Activated B cell treated with CpG ODN at 0.5 μM for 24 hours (primary cell): ENCODE results near the gene MORF4L2. TPM values are rescaled to one million over a fixed set of nuclear protein-coding genes. Genes with fewer than 3 reads are reported as not detected.
A peak's percentile ranks its signal among the peaks of the same experiment; 100 is the strongest.

ENCODE experiments used
- ATAC-seq: fragments of 200-7000 bp; cut with Tn5 transposase; one replicate; pipeline ENCODE4 v1.10.0; 2021; ENCODE audit warnings: low read depth, mild to moderate bottlenecking, moderate library complexity
- CTCF ChIA-PET: fragments of 350-600 bp; sonication (Branson Sonifier 250); formaldehyde crosslinking; loops from one replicate; lab custom pipeline; 2021; ENCODE audit warnings: antibody characterized with exemption; lab: Charles Lee
- POLR2A ChIA-PET: fragments of 350-600 bp; sonication (Branson Sonifier 250); formaldehyde crosslinking; loops from one replicate; lab custom pipeline; 2021; ENCODE audit warnings: antibody characterized with exemption; lab: Charles Lee
- DNase-seq: peaks from one replicate; pipeline ENCODE4 v3.0.0; 2022
- H3K27ac Mint-ChIP-seq: one replicate; pipeline ENCODE4 v1.8.0; 2020; ENCODE audit warnings: mixed read lengths
- H3K27me3 Mint-ChIP-seq: one replicate; pipeline ENCODE4 v1.8.0; 2021; ENCODE audit warnings: mixed read lengths
- H3K36me3 Mint-ChIP-seq: one replicate; pipeline ENCODE4 v1.8.0; 2021; ENCODE audit warnings: low read depth, mixed read lengths
- H3K4me1 Mint-ChIP-seq: one replicate; pipeline ENCODE4 v1.8.0; 2021; ENCODE audit warnings: mixed read lengths
- H3K4me3 Mint-ChIP-seq: one replicate; pipeline ENCODE4 v1.8.0; 2020; ENCODE audit warnings: mild to moderate bottlenecking, mixed read lengths
- H3K9me3 Mint-ChIP-seq: one replicate; pipeline ENCODE4 v1.8.0; 2020; ENCODE audit warnings: mixed read lengths
- CTCF ChIP-seq: fragments of 200-600 bp; IDR thresholded peaks from one replicate; pipeline ENCODE4 v1.8.0; 2022; ENCODE audit warnings: antibody characterized with exemption, mild to moderate bottlenecking
- intact Hi-C: fragments of 100-400 bp; cut with micrococcal nuclease; formaldehyde crosslinking; loops from one replicate; pipeline ENCODE4 v1.15.1; 2024
- total RNA-seq: library from RNA; stranded (reverse); gene quantifications from 2 replicates; pipeline ENCODE4 v1.2.3, GENCODE V29; 2022

Gene MORF4L2
- total RNA-seq, 1 donor from 2014 or later: 111 TPM

- Mint-ChIP-seq H3K4me3 (no peak overlapping the region), H3K27ac (no peak overlapping the region), H3K4me1 (no peaks in the 10 kb centered on the region), H3K36me3 (peaks cover 2% of the 10 kb centered on the region), H3K9me3 (no peaks in the 10 kb centered on the region), H3K27me3 (peaks cover 3% of the 10 kb centered on the region)
- DNase-seq: no peak
- ChIA-PET CTCF (no interaction called here), POLR2A (no interaction called here)
- no peak for ATAC-seq
- no peak for TF ChIP-seq CTCF
- intact Hi-C loops: no loop called here
These were observed 11.2 kb upstream of the MORF4L2 start for GRCh38 chrX:103697687-103698086.

GRCh38 chrX:103691059-103691458 is 4.6 kb upstream of the MORF4L2 start:
- intact Hi-C loops: no loop called here
- H3K9me3 Mint-ChIP-seq: no peaks in the 10 kb centered on the region
- ChIA-PET CTCF (interaction anchor here (0.8 kb wide), 1 partner anchor 445 kb away, joined by 4 read pairs; no protein-coding TSS in a partner anchor), POLR2A (no interaction called here)
- H3K27ac Mint-ChIP-seq: no peak overlapping the region
- no peak for ATAC-seq
- peaks cover 14% of the 10 kb centered on the region for H3K36me3 Mint-ChIP-seq
- no peak overlapping the region for H3K4me3 Mint-ChIP-seq
- H3K4me1 Mint-ChIP-seq: no peaks in the 10 kb centered on the region
- DNase-seq: no peak
- no peak for TF ChIP-seq CTCF
- H3K27me3 Mint-ChIP-seq: no peaks in the 10 kb centered on the region

DNA sequence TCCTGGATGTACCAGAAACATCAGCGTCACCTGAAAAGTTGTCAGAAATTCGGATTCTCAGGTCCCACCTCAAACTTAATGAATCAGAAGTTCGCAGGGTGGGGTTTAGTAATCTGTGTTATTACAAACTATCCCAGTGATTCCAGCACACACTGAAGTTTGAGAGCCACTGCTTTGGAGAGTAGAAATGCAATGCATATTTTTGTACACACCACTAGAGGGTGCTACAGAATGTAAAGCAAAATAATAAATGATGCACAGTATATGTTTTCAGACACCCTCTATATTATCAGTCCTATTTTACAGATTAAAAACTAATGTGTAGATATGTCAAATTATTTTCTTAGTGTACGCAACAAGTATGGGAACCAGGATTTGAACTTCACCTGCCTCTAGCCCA is 2.4 kb upstream of the MORF4L2 start:
- intact Hi-C loops: loop anchor here (1.0 to 10.0 kb wide), 5 partner anchors 82 to 374 kb away; partner anchors contain the start of genes BEX2 and TCEAL3
- Mint-ChIP-seq H3K36me3 (peaks cover 21% of the 10 kb centered on the region), H3K4me3 (no peak overlapping the region), H3K27me3 (no peaks in the 10 kb centered on the region), H3K4me1 (peaks cover 4% of the 10 kb centered on the region), H3K9me3 (no peaks in the 10 kb centered on the region), H3K27ac (no peak overlapping the region)
- ChIA-PET CTCF (interaction anchor here (0.7 kb wide), 1 partner anchor 86 kb away, joined by 3 read pairs; no protein-coding TSS in a partner anchor), POLR2A (no interaction called here)
- no peak for ATAC-seq
- no peak for DNase-seq
- TF ChIP-seq CTCF: no peak

DNA sequence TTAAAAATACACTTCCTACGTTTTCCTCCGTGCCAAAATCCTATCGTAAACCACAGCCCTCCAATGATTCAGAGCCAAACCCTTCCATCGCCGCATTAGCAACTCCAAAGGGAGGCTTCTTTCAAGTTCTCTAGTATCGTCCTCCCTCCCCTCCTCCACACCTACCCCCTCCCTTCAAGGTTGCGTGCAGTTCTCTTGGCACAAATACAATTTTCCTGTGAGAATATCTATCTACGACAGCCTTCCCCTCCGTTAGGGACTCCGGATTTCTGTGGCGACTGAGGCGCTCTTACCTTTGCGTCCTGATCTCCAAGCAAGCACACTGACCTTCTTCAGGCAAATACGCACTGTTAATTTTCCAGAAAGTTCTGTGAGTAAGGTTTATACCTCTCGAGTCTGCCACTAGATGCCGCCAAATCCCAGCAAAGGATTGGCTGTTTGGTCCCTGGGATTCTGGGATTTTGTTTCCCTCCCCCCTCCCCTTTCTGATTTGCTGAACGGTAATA is 1.2 kb upstream of the MORF4L2 start:
- intact Hi-C loops: loop anchor here (1.0 to 10.0 kb wide), 8 partner anchors 58 to 473 kb away; partner anchors contain the start of genes BEX2, BEX4, TCEAL3 and ZCCHC18
- no peaks in the 10 kb centered on the region for H3K27me3 Mint-ChIP-seq
- ChIA-PET CTCF (no interaction called here), POLR2A (interaction anchor here (1.0 to 2.7 kb wide), 5 partner anchors 58 to 469 kb away, joined by 4 to 10 read pairs (median 4); partner anchors contain the start of genes RAB9B, SLC25A53 and TCEAL3)
- no peak overlapping the region for H3K27ac Mint-ChIP-seq
- ATAC-seq (no peak), DNase-seq (peak; percentile 23)
- no peak overlapping the region for H3K4me3 Mint-ChIP-seq
- peaks cover 26% of the 10 kb centered on the region for H3K36me3 Mint-ChIP-seq
- TF ChIP-seq CTCF: no peak
- peaks cover 4% of the 10 kb centered on the region for H3K4me1 Mint-ChIP-seq
- H3K9me3 Mint-ChIP-seq: no peaks in the 10 kb centered on the region

DNA sequence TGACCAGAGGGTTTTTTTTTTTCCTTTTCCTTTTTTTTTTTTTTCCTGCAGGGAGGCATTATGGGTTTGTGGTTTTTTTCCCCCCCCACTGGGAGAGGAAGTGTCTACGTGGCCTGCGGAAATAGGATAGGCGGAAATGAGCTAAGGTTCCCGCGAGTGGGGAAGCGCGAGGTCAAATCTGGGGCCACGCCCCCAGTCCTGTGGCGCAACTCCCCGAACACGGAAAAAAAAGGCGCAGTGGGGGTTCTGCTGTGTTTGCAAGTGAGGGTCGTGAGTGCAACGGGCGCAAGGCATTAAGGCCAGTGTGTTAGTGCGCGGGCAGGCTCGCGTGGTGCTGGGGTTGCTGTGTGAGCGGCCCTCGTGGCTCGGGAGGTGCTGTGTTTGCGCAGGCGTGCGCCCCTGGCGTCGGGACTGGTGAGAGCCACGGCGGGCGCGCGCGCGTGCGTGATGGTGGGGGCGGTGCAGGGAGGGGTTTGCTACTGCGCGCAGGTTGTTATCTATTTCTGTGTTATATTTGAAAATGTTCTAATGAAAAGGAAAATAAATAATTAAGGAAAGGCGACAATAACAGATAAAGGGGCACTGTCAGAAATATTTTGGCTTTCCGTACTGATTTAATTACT is 685 bp upstream of the MORF4L2 start:
- no peak for TF ChIP-seq CTCF
- H3K27me3 Mint-ChIP-seq: no peaks in the 10 kb centered on the region
- intact Hi-C loops: loop anchor here (1.0 to 10.0 kb wide), 7 partner anchors 58 to 472 kb away; partner anchors contain the start of genes BEX2, BEX4, TCEAL3 and ZCCHC18
- POLR2A ChIA-PET: interaction anchor here (0.7 to 2.7 kb wide), 6 partner anchors 58 to 470 kb away, joined by 4 to 10 read pairs (median 6); partner anchors contain the start of genes RAB9B, SLC25A53 and TCEAL3
- ATAC-seq (peak; percentile 61), DNase-seq (peak; percentile 81)
- H3K4me1 Mint-ChIP-seq: peaks cover 4% of the 10 kb centered on the region
- peaks cover 27% of the 10 kb centered on the region for H3K36me3 Mint-ChIP-seq
- H3K9me3 Mint-ChIP-seq: no peaks in the 10 kb centered on the region
- H3K4me3 Mint-ChIP-seq: no peak overlapping the region
- no peak overlapping the region for H3K27ac Mint-ChIP-seq
- CTCF ChIA-PET: no interaction called here
